Measurements from ENCODE around the gene GNPTG. TPM values are rescaled to one million over a fixed set of nuclear protein-coding genes. Genes with fewer than 3 reads are reported as not detected.

Gene GNPTG
- total RNA-seq, 2 donors from 2014 or later: 34.0 to 38.4 TPM

GRCh38 chr16:1313721-1314369 is 37.9 kb upstream of the GNPTG start:
- Histone ChIP-seq H3K36me3 (ENCODE audit: control insufficient read depth, insufficient read depth, low read length) (peaks cover 58% of the 10 kb centered on the region), H3K9ac (ENCODE audit: extremely low read depth, low read length, poor library complexity, severe bottlenecking) (no peak overlapping the region), H3K9me3 (ENCODE audit: control insufficient read depth, low read length) (no peaks in the 10 kb centered on the region), H3K4me3 (ENCODE audit: low read length) (no peak overlapping the region), H3K4me1 (ENCODE audit: control insufficient read depth, insufficient read depth, low read length) (no peaks in the 10 kb centered on the region), H3K27ac (ENCODE audit: low read depth, low read length) (no peak overlapping the region), H3K27me3 (ENCODE audit: control insufficient read depth, insufficient read depth, low read length, poor library complexity, severe bottlenecking) (no peaks in the 10 kb centered on the region)
- Mint-ChIP-seq H3K4me3 (no peak overlapping the region), H3K9me3 (no peaks in the 10 kb centered on the region), H3K36me3 (ENCODE audit: low read depth) (peaks cover 55% of the 10 kb centered on the region), H3K4me1 (peaks cover 11% of the 10 kb centered on the region), H3K27me3 (ENCODE audit: insufficient read depth) (no peaks in the 10 kb centered on the region), H3K27ac (peak overlapping the region; percentile 64)
- 93 to 97% methylated on average over 25 to 38 of the region's 38 CpGs for WGBS, 2 experiments (ENCODE audit: insufficient coverage in 1 of 2, insufficient read length in 1 of 2)
- DNase-seq: no peak
- no peak for TF ChIP-seq CTCF (conservative IDR thresholded peaks at IDR 0.05)

GRCh38 chr16:1314399-1315068 is 37.2 kb upstream of the GNPTG start:
- 91 to 94% methylated on average over 11 to 28 of the region's 28 CpGs for WGBS, 2 experiments (ENCODE audit: insufficient coverage in 1 of 2, insufficient read length in 1 of 2)
- no peaks in the 10 kb centered on the region for H3K4me1 ChIP-seq (ENCODE audit: control insufficient read depth, insufficient read depth, low read length)
- no peak overlapping the region for H3K9ac ChIP-seq (ENCODE audit: extremely low read depth, low read length, poor library complexity, severe bottlenecking)
- Mint-ChIP-seq H3K9me3 (no peaks in the 10 kb centered on the region), H3K4me3 (no peak overlapping the region), H3K36me3 (ENCODE audit: low read depth) (peaks cover 61% of the 10 kb centered on the region), H3K4me1 (peaks cover 11% of the 10 kb centered on the region), H3K27me3 (ENCODE audit: insufficient read depth) (no peaks in the 10 kb centered on the region), H3K27ac (peak overlapping the region; percentile 64)
- no peaks in the 10 kb centered on the region for H3K27me3 ChIP-seq (ENCODE audit: control insufficient read depth, insufficient read depth, low read length, poor library complexity, severe bottlenecking)
- no peaks in the 10 kb centered on the region for H3K9me3 ChIP-seq (ENCODE audit: control insufficient read depth, low read length)
- no peak overlapping the region for H3K27ac ChIP-seq (ENCODE audit: low read depth, low read length)
- DNase-seq: no peak
- H3K4me3 ChIP-seq (ENCODE audit: low read length): no peak overlapping the region
- TF ChIP-seq CTCF (conservative IDR thresholded peaks at IDR 0.05): no peak
- peaks cover 65% of the 10 kb centered on the region for H3K36me3 ChIP-seq (ENCODE audit: control insufficient read depth, insufficient read depth, low read length)

- no peaks in the 10 kb centered on the region for H3K4me1 ChIP-seq (ENCODE audit: control insufficient read depth, insufficient read depth, low read length)
- H3K27me3 ChIP-seq (ENCODE audit: control insufficient read depth, insufficient read depth, low read length, poor library complexity, severe bottlenecking): no peaks in the 10 kb centered on the region
- no peak overlapping the region for H3K4me3 ChIP-seq (ENCODE audit: low read length)
- Mint-ChIP-seq H3K36me3 (ENCODE audit: low read depth) (peaks cover 69% of the 10 kb centered on the region), H3K4me3 (no peak overlapping the region), H3K27me3 (ENCODE audit: insufficient read depth) (no peaks in the 10 kb centered on the region), H3K27ac (no peak overlapping the region), H3K4me1 (peaks cover 11% of the 10 kb centered on the region), H3K9me3 (no peaks in the 10 kb centered on the region)
- WGBS, 2 experiments (ENCODE audit: insufficient coverage in 1 of 2, insufficient read length in 1 of 2): 91 to 98% methylated on average over 30 to 46 of the region's 46 CpGs
- no peak for TF ChIP-seq CTCF (conservative IDR thresholded peaks at IDR 0.05)
- H3K9ac ChIP-seq (ENCODE audit: extremely low read depth, low read length, poor library complexity, severe bottlenecking): no peak overlapping the region
- H3K9me3 ChIP-seq (ENCODE audit: control insufficient read depth, low read length): no peaks in the 10 kb centered on the region
- H3K36me3 ChIP-seq (ENCODE audit: control insufficient read depth, insufficient read depth, low read length): peaks cover 73% of the 10 kb centered on the region
- no peak for DNase-seq
- H3K27ac ChIP-seq (ENCODE audit: low read depth, low read length): no peak overlapping the region
Observed at GRCh38 chr16:1315081-1316032, 36.4 kb upstream of the GNPTG start.

All from endodermal cell (in vitro differentiated cells).